CD4-positive, alpha-beta T cell treated with Interleukin-1 beta for 1 hour (primary cell): ENCODE measurements around the gene RNF19B.

Source experiments
- DNase-seq, 2 donors: peaks; one replicate each; pipeline ENCODE4 v3.0.0-alpha.2; 2020 to 2022

Gene RNF19B

DNA sequence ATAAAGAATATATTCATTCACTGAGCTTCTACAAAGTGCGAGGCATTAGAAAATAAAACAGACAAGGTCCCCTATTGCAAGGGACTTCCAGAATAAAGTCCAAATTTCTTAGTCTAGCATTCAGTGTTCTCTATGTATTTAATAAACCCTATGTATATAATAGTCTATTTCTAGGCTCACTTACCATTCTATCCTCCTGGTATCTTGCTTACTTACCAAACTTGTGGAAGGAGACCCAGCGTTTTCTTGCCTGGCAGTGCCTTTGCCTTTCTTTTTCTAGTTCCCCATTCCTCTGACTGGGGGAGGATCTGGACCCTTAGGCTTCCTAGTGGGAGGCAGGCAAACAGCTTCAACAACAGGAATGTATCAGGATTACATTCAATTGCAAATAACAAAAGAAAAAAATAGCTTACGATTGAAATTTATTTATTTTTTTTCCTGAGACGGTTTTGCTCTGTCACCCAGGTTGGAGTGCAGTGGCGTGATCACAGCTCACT lies 690 bp upstream of the RNF19B start:
- DNase-seq, result no peak

DNA sequence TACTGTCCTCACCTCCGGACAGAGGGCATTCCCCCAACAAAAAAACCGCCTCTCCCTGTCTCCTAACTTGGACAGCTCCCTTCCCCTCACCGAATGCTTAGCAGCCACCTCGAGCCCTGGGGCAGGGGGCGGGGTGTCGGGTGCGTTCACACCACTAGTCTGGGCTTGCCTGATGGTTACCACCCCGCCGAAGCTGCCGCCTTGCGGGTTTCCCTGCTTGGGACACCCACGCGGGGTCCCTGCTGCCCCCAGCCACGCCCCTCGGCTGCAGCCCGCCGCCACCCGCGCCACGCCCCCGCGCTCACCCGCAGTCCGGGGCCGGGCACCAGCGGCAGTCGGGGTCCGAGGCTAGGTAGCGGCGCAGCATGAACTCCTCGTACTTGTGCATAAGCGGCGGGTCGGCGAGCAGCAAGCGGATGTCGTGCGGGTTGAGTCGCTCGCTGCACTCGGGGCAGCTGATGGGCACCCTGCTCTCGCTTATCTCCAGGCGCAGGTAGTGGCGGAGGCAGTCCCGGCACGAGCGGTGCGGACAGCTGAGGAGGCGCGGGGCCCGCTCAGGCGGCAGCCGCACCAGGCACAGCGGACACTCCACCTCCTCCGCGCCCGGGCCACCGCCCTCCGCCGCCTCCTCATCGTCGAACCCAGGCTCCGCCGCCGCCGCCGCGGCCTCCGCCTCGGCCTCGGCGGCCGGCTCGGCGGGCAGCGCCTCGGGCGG lies 706 bp downstream of the RNF19B start:
- DNase-seq, result peak; percentile 62 to 66

DNA sequence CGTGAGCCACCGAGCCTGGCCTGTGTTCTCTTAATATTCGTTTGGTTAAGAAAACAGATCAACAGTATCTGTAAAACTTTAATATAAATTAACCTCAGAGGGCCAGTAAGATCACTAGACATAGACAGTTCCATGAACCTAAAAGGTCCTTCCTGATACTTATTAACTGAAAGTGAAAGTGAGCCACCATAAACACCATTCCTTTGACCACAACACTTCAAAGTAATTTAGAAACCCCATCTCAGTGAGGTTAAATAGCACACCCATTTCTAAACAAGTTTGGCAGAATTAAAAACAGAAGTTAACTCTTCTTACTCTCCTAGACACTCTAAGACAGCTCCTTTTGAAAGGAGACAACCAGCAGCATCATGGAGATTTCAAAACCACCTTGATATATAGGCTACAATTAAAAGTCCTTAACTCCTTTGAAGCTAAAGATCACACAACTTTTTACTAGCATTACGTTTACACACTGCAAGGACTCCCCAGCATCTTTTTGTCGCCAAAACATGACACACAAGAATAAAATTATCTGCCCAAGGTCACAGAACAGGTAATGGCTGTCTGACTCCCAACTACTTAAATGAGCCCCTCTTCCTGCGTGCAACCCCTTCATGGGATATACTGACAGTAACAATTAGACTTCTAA lies 2.2 kb downstream of the RNF19B start:
- peak in 1 of 2 donors; percentile 49 for DNase-seq

DNA sequence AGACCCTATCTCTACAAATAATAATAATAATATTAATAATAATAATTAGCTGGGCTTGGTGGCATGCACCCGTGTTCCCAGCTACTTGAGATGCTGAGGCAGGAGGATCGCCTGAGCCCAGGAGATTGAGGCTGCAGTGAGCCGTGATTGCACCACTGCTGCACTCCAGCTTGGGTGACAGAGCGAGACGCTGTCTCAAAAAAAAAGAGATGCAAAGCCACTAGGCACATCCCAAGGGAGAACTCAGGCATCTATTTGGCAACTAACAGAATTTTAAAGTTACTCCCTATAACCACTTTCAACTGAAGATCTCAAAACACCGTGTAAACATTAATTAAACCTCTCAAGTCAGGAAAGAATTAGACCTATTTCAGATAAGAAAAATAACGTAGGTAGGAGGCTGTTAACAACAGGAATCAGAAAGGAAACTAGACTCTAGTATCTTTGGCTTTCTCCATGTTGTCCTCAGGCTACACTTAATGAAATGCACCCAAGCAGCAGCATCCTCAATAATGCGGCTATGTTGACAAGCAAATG lies 3.7 kb downstream of the RNF19B start:
- no peak for DNase-seq

DNA sequence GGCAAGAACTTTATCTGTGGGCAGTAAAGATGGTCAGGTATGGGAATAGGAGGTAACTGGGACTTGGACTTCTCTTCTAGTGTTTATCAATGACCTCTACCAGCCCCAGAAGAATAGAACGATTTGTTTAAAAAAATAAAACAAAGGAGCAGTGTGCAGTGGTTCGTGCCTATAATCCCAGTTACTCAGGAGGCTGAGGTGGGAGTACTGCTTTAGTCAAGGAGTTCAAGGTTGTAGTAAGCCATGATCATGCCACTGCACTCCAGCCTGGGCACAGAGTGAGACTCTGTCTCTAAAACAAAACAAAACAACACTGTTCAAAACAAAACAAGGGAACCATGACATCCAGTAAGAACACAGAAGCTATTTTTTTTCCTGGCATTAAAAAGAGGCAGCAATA lies 4.3 kb downstream of the RNF19B start:
- DNase-seq, result no peak

DNA sequence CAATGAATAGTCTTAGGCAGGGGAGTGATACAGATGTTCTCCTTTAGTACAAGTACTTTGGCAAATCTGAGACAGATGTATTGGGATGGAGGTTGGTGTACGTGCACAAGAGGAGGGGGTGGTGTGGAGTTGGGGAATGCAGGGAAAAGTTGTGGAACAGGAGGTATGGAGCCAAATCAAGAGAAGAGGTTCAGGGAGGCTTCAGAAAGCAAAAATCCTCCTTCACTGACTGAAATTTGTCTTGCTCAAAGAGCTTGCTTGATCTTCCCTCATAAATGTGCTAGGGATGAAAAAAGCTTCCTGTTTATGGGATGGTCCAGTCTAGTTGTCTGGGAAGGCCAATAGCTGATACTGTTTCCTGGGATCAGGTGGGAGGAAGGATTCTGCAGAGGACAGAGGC lies 5.8 kb downstream of the RNF19B start:
- no peak for DNase-seq

DNA sequence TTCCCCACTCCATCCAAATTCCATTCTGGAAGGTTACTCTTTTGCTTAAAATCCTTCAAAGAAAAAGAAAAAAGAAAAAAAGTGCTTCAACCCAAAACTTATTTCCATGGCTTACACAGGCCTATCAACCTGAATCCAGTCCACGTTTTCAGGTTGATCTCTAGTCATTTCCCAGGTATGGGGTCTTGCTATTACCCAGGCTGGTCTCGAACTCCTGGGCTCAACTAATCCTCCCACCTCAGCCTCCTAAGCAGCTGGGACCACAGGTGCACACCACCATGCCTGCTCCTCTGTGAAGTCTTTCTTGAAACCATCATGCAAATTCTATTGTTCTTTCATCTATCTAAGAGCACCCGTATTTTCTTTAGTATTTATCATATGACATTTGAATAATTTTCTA lies 7.6 kb downstream of the RNF19B start:
- DNase-seq, result no peak

DNA sequence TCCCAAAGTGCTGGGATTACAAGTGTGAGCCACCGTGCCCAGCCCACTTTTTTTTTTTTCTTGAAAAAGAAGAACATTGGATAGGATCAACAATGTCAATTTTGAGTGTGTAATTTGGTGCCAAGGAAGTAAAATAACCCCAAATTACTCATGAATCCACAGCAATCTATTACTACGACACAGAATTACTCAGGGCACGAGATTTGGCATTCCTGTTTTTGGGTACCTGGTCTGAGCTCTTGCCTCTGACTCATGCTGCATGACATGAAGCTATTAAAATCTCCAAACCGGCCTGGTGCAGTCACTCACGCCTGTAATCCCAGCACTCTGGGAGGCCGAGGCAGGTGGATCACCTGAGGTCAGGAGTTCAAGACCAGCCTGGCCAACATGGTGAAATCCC lies 10.4 kb downstream of the RNF19B start:
- DNase-seq, result no peak

DNA sequence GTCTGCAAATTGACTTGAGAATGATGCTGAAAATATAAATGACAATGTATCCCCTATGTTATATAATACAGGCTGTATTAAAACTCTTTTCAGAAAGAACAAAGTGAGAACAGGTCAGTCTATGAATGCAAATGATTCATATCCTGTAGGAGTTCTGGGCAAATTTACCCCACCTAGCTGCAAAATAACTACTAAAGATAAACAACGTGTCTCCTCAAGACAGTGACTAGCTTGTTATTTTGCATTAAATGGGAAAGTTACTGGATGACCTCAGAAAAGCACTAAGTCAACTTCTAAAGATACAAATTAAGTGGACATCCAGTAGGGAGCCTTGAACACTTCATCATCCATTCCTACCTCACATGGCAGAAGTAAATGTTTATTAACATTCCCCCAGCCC lies 11.1 kb downstream of the RNF19B start:
- DNase-seq, result no peak

DNA sequence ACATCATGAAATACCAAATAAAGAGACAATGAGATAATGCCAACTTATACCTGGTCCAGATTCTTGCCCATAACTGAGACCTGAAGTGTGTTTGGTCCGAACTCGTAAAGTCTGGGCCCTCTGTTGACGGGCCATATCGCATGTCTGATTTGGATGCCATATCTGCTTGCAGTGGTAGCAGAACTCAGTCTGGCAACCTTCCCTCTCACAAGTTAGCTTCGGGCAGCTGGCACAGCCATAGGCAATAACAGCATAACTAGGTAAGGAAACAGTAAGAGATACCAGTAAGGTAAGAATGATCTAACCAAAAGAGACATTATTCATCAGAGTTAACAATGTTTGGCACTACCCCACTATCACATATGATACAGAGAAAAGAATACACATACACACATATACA lies 15.1 kb downstream of the RNF19B start:
- no peak for DNase-seq

DNA sequence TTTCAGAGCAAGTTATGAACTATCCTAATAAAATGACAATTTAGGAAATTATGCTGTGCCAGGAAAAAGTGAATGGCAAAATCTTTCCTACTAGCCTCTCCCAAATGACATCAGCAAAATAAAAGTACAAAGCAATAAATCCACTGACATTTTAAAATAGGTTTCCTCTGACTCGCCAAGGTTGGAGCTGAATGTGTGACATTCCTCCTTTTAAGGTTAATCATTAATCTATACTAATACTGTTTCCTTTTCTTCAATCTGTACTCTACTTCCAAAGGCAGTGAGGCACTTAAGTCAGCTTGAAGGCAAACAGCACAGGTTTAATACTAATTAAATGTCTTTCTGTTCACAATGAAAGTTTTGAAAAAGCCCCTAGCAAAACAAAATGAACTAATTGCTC lies 15.7 kb downstream of the RNF19B start:
- no peak for DNase-seq

DNA sequence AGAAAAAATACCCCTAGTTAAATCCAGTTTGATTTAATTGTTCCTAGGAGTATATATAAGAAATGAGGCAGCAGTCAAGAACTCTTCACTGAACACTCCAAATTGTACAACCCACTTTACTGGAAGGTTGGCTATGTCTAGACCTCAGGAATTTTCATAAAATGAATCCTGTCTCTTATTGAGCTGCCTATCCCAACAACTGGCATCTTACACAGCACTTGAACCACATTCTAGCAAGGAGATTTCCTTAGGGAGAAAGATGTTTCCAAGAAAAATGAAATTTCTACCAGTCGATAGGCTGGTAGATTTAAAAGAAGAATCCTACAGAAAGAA lies 16.3 kb downstream of the RNF19B start:
- DNase-seq, result no peak

DNA sequence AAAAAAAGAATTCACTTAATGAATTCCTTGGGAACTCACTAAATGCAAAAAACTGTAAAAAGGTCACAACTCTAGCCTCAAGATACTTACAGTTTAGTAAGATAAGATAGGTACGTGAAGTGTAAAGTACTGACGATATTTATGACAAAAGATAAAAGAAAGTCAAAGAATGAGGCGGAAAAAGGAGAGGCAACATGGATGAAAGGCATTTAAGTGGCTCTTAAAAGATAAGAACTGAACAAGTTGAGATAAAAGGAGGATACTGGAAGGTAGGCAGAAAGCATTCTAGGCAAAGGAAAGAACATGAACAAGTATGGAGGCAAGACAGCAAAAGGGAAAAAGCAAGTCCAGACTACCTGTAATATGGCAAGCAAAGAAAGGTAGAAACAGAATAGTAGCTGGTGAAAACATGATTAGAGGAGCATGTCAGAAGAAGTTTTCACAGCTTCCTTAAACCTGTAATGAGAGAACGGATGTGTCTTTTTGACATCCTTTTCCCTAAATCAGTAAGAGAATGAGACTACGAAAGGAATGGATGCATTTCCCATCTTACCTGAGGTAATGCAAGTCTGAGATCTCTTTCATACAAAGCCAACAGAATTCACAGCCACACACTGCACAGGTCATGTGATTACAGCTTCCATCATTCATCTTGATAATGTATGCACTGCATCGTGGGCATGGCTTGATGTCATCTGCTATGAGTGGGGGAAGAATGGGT lies 16.8 kb downstream of the RNF19B start:
- DNase-seq, result no peak

DNA sequence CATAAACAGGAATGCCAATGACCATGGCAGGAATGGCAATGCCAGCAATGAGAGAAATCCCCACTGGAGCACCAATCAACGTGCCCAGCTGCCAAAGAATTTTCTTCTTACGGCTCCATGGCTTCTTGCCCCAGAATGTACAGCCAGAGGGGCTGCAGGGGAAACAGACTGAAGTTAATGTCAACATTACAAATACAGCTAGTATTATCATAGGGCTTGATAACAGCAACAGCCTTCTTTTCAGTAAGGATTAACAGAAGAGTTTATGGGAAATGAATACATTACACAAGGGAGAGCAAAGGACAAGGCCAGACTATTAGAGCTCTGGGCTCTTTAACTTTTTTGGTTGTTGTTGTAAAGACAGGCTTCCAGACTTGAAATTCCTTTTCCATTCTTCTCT lies 18.2 kb downstream of the RNF19B start:
- DNase-seq, result no peak

DNA sequence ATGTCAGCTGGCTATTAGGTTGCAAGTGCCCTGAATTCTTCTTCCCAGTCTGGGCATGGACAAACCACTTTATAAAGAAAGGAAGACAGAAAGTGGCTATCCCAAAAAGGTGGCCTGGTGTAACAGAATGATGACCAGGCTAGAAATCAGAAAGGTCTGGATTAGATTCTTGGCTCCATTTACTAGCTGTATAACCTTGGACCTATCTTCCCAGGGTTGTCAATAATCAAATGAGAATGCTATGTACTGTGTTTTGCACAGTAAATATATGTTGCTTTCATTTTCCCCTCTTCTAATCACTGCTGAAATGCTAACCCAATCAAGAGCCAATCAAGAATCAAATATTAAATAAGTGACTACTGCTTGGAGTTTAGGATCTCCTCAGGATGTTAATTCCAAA lies 20.4 kb downstream of the RNF19B start:
- no peak for DNase-seq

DNA sequence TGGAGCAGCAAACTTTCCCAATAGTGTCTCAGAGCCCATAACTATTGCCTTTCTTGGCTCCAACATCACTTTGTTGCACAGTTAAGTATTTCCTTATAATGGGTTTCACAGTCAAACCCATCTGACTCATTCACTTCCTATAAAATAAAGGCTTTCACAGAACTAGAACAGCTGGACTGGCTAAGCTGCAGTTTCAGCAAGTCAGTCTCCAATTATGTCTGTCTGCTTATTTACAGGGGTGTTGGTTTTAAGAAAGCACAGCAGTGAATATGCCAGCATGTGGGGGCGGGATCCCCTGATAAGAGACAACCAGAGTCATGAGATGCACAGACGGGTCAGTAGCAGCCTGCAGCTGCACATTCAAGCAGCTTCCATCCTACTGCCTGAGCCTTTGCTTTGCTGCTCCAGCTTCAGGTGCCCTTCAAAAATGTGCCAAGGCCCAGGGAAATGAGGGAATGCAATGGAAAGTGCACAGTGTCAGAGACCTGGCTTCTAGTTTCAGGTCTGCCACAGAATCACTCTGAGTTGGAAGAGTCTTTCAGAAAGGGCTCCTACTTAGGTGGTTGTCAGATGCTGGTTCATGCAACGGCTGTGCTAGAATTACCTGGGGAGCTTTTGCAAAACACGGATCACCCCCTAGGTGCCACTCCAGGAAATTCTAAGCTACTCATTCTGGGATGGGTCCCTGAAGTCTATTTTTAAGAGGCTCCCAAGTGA lies 24.8 kb downstream of the RNF19B start:
- no peak for DNase-seq

DNA sequence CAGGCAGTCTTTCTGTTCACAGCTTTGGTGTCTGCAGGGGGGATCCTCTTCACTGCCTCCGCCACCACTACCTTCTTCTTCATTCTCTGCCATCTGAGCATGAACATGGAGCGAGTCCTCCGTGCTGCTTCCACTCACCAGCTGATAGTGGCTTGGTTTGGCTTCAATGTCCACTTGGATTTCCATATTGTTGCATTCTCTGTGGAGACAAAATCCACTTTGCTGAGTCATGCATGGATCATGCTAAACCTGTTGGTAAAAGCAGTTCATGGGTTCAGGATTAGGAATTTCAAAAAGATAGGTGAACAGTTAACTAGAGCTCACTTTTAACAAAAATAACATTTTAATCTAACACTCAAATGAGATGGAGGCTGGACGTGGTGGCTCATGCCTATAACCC lies 27.5 kb downstream of the RNF19B start:
- no peak for DNase-seq

DNA sequence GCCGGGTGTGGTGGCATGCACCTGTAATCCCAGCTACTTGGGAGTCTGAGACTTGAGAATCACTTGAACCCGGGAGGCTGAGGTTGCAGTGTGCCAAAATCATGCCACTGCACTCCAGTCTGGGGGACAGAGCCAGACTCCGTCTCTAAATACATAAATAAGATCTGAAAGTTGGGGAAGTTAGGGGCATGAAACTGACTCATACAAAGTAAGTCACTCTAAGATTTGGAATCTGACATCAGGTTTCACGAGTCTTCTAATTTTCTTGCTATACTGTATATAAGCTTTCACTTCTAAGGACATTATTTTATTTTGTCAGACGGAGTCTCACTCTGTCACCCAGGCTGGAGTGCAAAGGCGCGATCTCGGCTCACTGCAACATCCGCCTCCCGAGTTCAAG lies 30.1 kb downstream of the RNF19B start:
- DNase-seq, result no peak

DNA sequence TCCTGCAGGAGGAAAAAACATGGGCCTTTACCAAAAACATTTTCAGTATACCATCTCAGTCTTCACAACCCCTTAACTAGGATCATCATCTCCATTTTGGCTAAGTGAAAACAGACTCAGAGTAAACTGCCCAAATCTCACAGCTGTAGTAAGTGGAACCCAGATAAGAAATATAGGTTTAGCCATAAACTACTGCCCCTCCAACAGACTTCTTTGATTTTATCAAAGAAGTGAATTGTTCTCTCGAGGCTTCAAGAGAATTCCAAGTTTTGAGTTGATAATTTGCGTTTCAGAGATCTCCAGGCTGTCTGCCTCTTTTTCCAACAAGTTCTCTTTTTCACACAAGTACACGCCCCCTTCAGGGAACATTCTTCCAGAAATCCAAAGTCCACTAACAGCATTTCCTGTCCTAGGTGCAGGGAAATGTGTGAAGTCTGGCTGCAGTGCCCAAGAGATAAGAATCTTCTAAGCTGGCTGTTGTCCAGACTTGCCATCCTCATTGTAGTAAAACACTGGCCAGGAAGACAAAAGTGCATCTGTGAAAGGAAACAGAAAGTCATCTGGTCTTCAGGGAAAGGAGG lies 30.8 kb downstream of the RNF19B start:
- DNase-seq, result no peak

DNA sequence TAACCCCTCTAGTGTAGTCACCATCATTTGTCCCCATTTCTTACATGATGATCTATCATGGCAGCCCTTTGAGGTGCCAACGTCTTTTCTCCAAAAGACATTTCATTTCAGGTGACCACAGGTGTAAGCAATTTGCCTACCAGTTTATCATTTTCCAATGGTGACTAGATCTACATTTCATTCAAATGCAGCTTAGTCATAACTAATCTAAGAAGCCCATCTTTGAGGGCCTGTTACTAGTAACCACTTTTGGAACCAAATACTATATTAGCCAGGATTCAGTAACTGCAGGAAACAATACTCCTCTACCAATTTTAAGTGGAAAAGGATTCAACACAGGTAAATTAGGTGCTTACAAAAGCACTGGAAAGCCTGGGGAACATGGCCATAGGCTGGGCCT lies 32.8 kb downstream of the RNF19B start:
- no peak for DNase-seq

DNA sequence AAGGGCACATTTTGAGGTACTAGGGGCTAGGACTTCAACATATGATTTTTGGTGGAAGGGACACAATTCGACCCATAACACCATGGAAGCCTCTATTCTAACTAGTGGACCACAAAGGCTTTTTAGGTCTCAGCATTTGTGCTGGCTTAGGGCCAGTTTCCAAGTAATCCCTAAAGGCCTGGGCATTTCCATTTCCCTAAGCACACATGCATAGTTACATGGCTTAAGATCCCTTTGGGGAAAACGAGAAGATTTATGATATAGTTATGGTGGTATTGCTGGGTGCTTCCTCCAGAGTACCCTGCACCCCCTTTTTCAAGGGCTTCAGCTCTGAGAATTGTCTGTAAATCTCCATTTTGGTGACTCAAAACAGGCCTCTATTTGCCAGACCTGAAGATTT lies 35.2 kb downstream of the RNF19B start:
- DNase-seq, result no peak

DNA sequence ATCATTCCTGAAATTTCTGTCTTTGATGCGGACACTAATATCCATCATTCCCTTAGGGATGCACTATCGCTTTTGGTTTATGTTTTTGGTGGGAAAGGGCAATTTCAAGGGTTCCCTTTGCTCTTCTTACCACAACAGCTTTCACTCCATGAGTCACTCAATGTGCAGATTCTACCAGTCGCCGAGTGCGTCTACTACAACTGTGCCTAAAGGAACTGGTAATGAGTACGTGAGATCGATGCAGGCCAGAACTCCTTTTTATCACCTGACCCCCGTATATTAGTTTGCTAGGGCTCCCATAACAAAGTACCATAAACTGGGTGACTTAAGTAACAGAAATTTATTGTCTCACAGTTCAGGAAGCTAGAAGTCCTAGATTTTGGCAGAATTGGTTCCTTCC lies 35.9 kb downstream of the RNF19B start:
- no peak for DNase-seq

DNA sequence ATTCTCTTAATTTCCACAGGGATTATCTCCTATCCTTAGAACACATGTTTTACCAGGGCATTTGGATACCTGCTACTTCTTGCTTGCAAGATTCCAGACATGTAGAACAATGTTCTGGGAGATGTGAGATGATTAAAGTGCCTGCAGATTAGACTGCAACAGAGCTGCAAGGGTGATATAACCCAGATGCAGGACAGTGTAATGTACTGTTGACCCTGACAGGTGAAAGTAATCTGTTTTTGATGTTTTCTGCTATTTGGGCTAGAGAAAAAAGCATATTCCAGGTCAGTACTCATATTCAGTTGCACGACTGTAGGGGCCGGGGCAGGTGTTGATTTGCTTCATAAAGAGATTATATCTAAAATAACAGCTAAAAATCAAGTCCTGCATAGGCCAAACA lies 36.3 kb downstream of the RNF19B start:
- DNase-seq, result no peak
